Measurements from ENCODE around the gene ZNF239.
"Not testable (repeated sequence)": the region's sequence is repeated elsewhere in the genome, so short reads cannot be mapped to it uniquely, and the experiment has no call there.

Gene ZNF239

DNA sequence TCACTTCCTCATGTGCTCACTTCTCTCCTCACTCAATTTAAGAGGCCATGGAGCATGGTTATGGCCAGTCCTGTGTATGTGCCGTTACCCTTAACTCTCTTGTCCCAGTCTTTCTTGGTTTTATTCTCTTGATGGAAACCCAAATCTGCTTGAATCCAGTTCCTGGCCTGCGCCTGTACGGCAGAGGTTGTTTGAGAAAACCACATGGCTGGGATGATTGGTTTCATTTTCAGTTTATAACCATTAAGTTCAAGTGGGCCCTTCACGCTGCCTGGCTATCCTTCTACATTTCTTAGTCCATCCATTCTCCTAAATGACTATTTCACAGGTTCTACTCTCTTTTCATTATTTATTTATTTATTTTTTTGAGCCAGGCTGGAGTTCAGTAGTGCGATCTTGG is 1.6 kb upstream of the ZNF239 start:
- DNase-seq, result no peak

- DNase-seq, result peak; percentile 4
These were observed 490 bp upstream of the ZNF239 start for GRCh38 chr10:43574906-43575305.

- no peak for DNase-seq
These were observed 991 bp downstream of the ZNF239 start for GRCh38 chr10:43573250-43574000.

DNA sequence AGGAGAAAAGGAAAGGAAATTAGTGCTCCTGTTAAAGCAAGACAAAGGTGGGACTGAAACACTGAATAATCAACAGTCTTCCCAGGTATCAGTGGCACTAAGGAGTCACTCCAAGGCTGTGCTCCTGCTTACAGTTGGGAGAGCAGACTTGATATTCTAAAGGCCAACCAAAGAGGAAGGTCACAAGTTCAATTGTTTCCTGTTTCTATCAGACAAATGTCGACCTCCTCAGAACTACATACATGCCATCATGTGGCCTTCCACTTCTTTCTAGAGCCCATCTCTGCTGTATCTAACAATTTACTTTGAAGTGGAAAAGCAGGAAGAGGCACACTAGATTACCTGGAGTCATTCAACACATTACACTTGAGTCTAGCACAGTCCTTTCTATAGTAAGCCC is 3.4 kb downstream of the ZNF239 start:
- DNase-seq, result no peak

GRCh38 chr10:43569681-43570080 is 4.7 kb downstream of the ZNF239 start:
- peak; percentile 43 for DNase-seq

DNA sequence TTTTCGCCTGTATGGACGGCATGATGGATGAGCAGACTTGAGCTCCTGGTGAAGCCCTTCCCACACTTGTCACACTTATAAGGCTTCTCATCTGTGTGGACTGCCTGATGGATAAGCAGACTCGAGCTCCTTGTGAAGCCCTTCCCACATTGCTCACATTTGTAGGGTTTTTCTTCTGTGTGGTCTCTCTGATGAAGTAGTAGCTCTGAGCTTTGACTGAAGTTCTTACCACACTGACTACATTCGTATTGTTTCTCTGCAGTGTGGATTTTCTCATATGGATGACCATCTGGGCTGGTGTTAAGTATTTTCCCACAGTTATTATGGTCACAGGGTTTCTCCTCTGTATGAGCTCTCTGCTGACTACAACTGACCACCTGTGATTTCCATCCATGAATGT is 17.2 kb downstream of the ZNF239 start:
- DNase-seq, result no peak

DNA sequence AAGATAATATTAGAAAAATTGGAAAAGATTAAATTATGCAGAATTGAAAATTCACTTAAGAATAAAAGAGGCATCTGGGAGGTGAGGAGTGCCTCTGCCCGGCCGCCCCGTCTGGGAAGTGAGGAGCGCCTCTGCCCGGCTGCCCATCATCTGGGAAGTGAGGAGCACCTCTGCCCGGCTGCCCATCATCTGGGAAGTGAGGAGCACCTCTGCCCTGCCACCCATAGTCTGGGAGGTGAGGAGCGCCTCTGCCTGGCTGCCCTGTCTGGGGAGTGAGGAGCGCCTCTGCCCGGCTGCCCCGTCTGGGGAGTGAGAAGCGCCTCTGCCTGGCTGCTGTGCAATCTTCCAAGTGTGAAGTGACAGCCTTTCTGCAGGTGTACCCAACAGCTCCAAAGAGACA is 30.7 kb downstream of the ZNF239 start:
- not testable (repeated sequence) for DNase-seq

DNA sequence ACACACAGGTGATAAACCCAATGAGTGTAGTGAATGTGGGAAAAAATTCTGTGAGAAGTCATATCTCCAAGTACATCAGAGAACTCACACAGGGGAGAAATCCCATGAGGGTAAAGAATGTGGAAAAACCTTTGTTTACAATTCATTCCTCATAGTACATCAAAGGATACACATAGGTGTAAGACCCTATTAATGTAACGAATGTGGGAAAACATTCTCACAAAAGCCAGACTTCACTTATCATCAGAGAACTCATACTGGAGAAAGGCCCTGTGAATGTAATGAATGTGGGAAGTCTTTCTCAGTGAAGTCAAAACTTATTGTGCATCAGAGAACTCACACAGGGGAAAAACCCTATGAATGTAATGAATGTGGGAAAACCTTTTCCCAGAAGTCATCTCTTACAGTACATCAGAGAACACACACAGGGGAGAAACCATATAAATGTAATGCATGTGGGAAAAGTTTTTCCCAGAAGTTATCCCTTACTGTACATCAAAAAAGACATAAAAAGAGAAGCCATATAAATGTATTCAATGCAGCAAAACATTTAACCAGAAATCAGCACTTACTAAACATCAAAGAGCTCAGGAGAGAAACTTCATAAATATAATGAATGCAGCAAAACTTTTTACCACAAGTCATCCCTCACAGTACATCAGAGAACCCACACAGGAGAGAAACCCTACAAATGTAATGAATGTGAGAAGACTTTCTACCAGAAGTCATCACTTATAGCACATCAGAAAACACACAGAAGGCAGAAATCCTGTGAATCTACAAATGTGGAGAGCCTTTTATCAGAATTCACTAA is 49.8 kb downstream of the ZNF239 start:
- DNase-seq, result no peak

Measured in NCI-H146 (cell line).